NT2/D1 (cell line): ENCODE results near the gene VIP.

Experiments used
- YY1 ChIP-seq: IDR thresholded peaks from 2 replicates; pipeline ENCODE4 v1.6.1; 2011; ENCODE audit not compliant: insufficient read length, insufficient read depth
- ZNF274 ChIP-seq: IDR thresholded peaks from 2 replicates; pipeline ENCODE4 v1.6.1; 2011; ENCODE audit warnings: mild to moderate bottlenecking, low read depth, low read length

- TF ChIP-seq YY1 = no peak
- TF ChIP-seq ZNF274 = no peak
These were observed 53.6 kb downstream of the VIP start for GRCh38 chr6:152804150-152804549.
